NCI-H1092 treated with DMSO at 0.1 percent for 48 hours (cell line): ENCODE data around the gene MIGA2.
"Not testable (repeated sequence)": the region's sequence is repeated elsewhere in the genome, so short reads cannot be mapped to it uniquely, and the experiment has no call there.

Experiments used
- DNase-seq: peaks from one replicate; lab custom pipeline; 2025; lab: John Stamatoyannopoulos, UW

Gene MIGA2

GRCh38 chr9:129036241-129036922, at the start of gene MIGA2:
Gene MIGA2, plus strand, starts transcription at chr9:129036626. Its CDS starts 3,969 bp downstream, at chr9:129040595.
- peak; percentile 99 for DNase-seq

- DNase-seq, result no peak
Observed at GRCh38 chr9:128986671-128987070, 49.8 kb upstream of the MIGA2 start.

GRCh38 chr9:128987805-128988204, 48.6 kb upstream of the MIGA2 start:
- DNase-seq, result no peak

GRCh38 chr9:128992995-128993394, 43.4 kb upstream of the MIGA2 start:
- DNase-seq, result no peak

- no peak for DNase-seq
Observed at GRCh38 chr9:128995791-128996190, 40.6 kb upstream of the MIGA2 start.

- DNase-seq, result no peak
Observed at GRCh38 chr9:128998462-128998861, 38.0 kb upstream of the MIGA2 start.

GRCh38 chr9:128999581-129000206, 36.7 kb upstream of the MIGA2 start:
- no peak for DNase-seq

GRCh38 chr9:129001504-129002325, 34.7 kb upstream of the MIGA2 start:
- no peak for DNase-seq

GRCh38 chr9:129002992-129003391, 33.4 kb upstream of the MIGA2 start:
- DNase-seq, result no peak

- DNase-seq, result not testable (repeated sequence)
Observed at GRCh38 chr9:129004173-129004572, 32.3 kb upstream of the MIGA2 start.

GRCh38 chr9:129005336-129005997, 31.0 kb upstream of the MIGA2 start:
- no peak for DNase-seq

GRCh38 chr9:129006328-129007034, 29.9 kb upstream of the MIGA2 start:
- DNase-seq, result peak; percentile 56

- no peak for DNase-seq
Observed at GRCh38 chr9:129007035-129007765, 29.2 kb upstream of the MIGA2 start.

- peak; percentile 11 for DNase-seq
Observed at GRCh38 chr9:129007766-129008468, 28.5 kb upstream of the MIGA2 start.

GRCh38 chr9:129008469-129008965, 27.9 kb upstream of the MIGA2 start:
- no peak for DNase-seq

GRCh38 chr9:129008986-129009583, 27.3 kb upstream of the MIGA2 start:
- DNase-seq, result no peak

GRCh38 chr9:129009584-129010141, 26.8 kb upstream of the MIGA2 start:
- DNase-seq, result no peak

- DNase-seq, result no peak
Observed at GRCh38 chr9:129010267-129010975, 26.0 kb upstream of the MIGA2 start.

GRCh38 chr9:129011170-129011569, 25.3 kb upstream of the MIGA2 start:
- no peak for DNase-seq
